Esophagus squamous epithelium (tissue), 4 donors: ENCODE results near the gene CEP164.

ENCODE experiments used
- CTCF ChIP-seq, 6 experiments: fragments of 450-650 bp in 4 of 6; fragments of 200-600 bp in 2 of 6; sonication (generic) in 2 of 6; IDR thresholded peaks; one replicate each; pipeline ENCODE4 v1.5.1; 2016 to 2019; ENCODE audit warnings: antibody characterized with exemption in 6 of 6, mild to moderate bottlenecking in 4 of 6, moderate library complexity in 4 of 6
- POLR2A ChIP-seq, 4 donors: fragments of 450-650 bp; IDR thresholded peaks; one replicate each; pipeline ENCODE4 v1.6.1; 2017; ENCODE audit warnings: antibody characterized with exemption in 4 of 4, mild to moderate bottlenecking in 4 of 4, moderate library complexity in 3 of 4

GRCh38 chr11:117461396-117462182, 133.9 kb downstream of the CEP164 start:
- no peak for TF ChIP-seq CTCF (IDR thresholded peaks at IDR 0.05)
- TF ChIP-seq POLR2A (IDR thresholded peaks at IDR 0.05), result no peak
